Measurements from ENCODE around the gene OCSTAMP.

Gene OCSTAMP

DNA sequence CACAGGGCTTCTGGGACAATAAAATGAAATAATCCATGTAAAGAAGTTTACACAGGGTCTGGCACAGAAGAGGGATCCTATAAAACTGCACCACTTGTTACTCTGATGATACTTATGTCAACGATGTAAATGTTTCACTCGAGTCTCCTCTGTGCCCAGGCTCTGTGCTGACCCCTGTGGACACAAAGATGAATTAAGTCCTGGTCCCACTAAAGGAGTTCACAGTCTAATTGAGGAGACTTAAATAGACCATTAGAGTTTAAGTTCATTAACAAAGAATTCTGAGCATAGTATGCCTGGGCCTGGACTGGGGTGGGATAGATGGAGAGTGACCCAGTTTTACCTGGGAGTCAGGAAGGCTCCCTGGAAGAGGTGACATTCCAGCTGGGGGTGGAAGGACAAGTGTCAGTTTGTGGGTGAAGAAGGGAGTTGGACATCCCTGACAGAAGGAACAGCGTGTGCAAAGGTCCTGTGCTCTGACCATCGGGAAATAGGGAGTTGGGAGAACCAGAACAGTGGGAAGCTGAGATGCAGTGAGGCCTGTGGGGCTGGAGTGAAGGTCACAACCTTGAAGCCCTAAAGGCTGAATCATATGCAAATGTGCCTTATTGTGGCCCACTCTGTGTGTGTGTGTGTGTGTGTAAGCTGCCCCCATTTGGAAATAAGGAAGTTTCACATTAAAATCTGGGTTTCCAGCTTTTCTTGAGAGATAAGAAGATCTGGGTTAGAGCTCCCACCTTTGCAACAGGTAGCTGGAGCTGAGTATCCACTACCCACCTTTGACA is 1.1 kb downstream of the OCSTAMP start:
- Mint-ChIP-seq H3K9me3 (no peaks in the 10 kb centered on the region), H3K4me1 (peaks cover 37% of the 10 kb centered on the region), H3K27ac (no peak overlapping the region), H3K36me3 (no peaks in the 10 kb centered on the region), H3K27me3 (no peaks in the 10 kb centered on the region), H3K4me3 (no peak overlapping the region)
- no peak for ATAC-seq

DNA sequence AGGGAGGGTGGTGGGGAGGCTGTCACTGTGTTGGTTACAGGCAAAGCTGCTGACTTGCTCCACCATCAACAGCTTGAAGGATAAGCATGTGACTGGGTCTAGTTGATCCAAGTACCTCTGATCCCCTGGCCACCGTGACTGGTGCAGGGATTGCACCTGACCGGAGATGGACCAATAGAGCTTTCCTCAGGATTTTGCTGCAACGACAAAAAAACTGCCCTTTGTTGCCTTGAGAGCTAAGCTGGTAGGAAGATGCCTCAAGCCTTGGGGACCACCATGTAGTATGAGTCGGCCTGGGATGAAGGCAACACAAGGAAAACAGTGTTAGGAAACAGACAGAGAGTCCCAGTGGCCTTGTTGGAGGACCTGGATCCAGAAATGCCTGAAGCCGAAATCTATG is 1.8 kb downstream of the OCSTAMP start:
- ATAC-seq, result no peak
- peaks cover 37% of the 10 kb centered on the region for H3K4me1 Mint-ChIP-seq
- H3K4me3 Mint-ChIP-seq, result no peak overlapping the region
- H3K27ac Mint-ChIP-seq, result no peak overlapping the region
- H3K36me3 Mint-ChIP-seq, result no peaks in the 10 kb centered on the region
- H3K27me3 Mint-ChIP-seq, result no peaks in the 10 kb centered on the region
- H3K9me3 Mint-ChIP-seq, result no peaks in the 10 kb centered on the region

DNA sequence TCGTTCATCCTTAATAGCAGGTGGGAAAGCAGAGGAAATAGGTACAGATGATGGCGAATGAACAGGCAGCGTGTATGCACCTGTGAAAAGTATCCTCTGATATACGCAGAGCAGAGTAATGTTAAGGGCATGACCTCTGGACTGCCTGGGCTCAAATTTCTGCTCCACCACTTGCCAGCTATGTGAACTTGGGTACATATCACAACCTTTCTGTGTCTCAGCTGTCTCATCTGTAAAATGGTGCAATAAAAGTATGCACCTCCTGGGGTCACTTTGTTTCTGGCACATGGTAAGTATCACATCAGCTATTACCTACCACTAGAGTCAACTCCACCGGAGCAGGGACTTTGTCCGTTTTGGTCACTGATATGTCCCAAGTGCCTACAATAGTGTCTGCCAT is 2.5 kb downstream of the OCSTAMP start:
- H3K4me1 Mint-ChIP-seq, result peaks cover 32% of the 10 kb centered on the region
- H3K4me3 Mint-ChIP-seq, result no peak overlapping the region
- no peaks in the 10 kb centered on the region for H3K9me3 Mint-ChIP-seq
- peaks cover 6% of the 10 kb centered on the region for H3K27me3 Mint-ChIP-seq
- ATAC-seq, result no peak
- no peaks in the 10 kb centered on the region for H3K36me3 Mint-ChIP-seq
- H3K27ac Mint-ChIP-seq, result no peak overlapping the region

DNA sequence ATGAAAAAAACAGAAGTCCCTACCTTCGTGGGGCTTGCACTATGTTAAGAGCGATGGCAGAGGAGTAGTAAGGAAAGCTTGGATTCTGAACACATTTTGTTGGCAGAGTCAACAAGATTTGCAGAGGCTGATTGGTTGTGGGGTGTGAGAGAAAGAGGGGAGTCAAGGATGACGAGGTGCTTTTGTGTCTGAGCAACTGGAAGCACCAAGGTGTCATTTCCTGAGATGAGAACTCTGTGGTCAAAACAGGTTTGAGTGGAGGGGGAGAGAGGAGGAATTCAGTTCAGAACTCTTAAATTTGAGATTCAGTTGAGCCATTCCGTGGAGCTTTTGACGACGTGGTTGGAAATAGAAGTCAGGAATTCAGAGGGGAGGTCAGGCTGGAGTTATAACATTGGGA is 3.5 kb downstream of the OCSTAMP start:
- Mint-ChIP-seq H3K4me1 (peaks cover 22% of the 10 kb centered on the region), H3K27me3 (peaks cover 10% of the 10 kb centered on the region), H3K4me3 (no peak overlapping the region), H3K36me3 (no peaks in the 10 kb centered on the region), H3K27ac (no peak overlapping the region), H3K9me3 (no peaks in the 10 kb centered on the region)
- ATAC-seq, result no peak

DNA sequence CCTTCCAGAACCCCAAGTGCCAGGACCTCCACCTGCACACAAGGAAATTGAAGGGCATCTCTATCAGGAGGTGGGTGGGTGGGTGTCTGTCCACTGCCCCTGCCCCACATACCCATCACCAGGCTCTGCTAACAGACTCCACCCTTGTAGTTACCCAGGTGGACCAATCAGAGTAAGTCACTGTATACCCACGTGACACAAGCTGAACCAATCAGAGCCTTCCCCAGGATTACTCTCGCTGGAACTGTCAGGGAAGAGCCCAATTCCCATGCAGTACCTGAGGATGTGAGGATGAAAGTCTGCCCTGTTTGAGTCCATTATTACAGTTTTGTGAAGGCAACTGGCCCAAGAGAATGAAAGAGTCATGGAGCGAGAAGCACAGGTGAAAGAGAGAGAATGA is 4.2 kb downstream of the OCSTAMP start:
- H3K4me1 Mint-ChIP-seq, result peaks cover 16% of the 10 kb centered on the region
- no peaks in the 10 kb centered on the region for H3K9me3 Mint-ChIP-seq
- no peak overlapping the region for H3K4me3 Mint-ChIP-seq
- ATAC-seq, result no peak
- no peak overlapping the region for H3K27ac Mint-ChIP-seq
- H3K27me3 Mint-ChIP-seq, result peaks cover 10% of the 10 kb centered on the region
- H3K36me3 Mint-ChIP-seq, result no peaks in the 10 kb centered on the region

DNA sequence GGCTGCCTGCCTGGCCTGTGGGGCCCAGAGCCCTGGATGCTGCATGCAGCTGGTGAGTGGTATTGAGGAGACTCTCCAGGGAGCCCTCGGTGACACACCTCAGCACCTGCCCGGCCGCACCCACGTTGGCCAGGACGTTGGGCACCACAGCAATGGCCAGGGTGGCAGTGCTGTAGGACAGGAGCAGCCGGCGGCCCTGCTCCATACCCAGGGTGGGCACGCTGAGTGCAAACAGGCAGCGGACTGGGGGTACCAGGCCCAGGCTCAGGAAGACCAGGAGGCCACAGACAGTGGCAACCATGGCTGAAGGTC is 4.7 kb downstream of the OCSTAMP start:
- H3K4me1 Mint-ChIP-seq, result peaks cover 13% of the 10 kb centered on the region
- H3K9me3 Mint-ChIP-seq, result no peaks in the 10 kb centered on the region
- H3K36me3 Mint-ChIP-seq, result no peaks in the 10 kb centered on the region
- no peak overlapping the region for H3K4me3 Mint-ChIP-seq
- no peak overlapping the region for H3K27ac Mint-ChIP-seq
- ATAC-seq, result no peak
- peaks cover 10% of the 10 kb centered on the region for H3K27me3 Mint-ChIP-seq

DNA sequence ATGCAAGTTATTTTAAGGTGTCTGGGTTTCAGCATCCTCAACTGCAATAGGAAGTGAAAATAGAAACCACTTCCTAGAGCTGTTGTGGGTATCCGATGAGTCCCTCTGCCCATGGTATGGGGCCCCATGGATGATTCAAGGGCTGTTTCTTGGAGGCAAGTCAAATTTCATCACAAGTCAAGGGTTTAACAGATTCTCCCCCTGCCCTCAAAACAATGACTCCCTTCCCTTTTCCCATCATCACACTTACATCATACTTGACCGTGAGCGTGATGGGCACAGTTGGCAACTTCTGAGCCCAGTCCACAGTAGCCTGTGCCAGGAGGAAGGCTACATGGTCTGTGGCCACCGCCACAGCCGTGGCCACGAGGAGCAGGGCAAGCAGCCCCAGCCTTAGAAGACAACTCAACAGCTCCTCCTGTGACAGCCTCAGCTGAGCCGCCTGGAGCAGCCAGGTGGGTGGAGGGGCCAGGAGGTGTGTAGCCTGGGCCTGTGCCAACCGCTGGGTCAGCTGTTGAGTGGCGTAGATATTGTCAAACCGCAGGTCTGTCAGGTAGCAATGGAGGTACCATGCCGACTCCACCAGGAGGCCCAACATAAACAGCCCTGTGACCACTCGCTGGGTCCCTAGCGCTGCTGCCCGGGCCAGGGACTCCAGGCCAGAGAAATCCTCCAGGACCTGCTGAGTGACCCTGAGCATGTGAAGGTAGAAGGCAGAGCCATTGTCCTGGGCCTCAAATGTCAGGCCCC is 5.2 kb downstream of the OCSTAMP start:
- no peak overlapping the region for H3K27ac Mint-ChIP-seq
- peak; percentile 74 for ATAC-seq
- no peak overlapping the region for H3K4me3 Mint-ChIP-seq
- peaks cover 10% of the 10 kb centered on the region for H3K27me3 Mint-ChIP-seq
- H3K4me1 Mint-ChIP-seq, result peaks cover 8% of the 10 kb centered on the region
- no peaks in the 10 kb centered on the region for H3K36me3 Mint-ChIP-seq
- H3K9me3 Mint-ChIP-seq, result no peaks in the 10 kb centered on the region

DNA sequence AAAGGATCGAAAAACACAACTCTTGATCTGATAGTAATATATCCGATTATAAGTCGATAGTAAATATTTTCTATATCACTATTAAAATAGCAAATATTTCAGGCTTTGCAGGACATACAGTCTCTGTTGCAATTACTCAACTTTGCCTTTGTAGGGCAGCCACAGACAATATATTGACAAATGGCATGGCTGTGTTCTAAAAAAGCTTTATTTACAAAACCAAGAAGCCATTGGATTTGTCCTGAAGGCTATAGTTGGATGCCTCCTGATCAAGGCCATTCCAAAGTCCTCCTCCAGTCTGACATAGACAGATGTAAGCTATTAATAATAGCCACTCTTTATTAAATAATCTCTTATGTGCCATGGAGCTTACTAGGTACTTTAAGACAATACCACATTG is 5.9 kb downstream of the OCSTAMP start:
- no peak overlapping the region for H3K27ac Mint-ChIP-seq

DNA sequence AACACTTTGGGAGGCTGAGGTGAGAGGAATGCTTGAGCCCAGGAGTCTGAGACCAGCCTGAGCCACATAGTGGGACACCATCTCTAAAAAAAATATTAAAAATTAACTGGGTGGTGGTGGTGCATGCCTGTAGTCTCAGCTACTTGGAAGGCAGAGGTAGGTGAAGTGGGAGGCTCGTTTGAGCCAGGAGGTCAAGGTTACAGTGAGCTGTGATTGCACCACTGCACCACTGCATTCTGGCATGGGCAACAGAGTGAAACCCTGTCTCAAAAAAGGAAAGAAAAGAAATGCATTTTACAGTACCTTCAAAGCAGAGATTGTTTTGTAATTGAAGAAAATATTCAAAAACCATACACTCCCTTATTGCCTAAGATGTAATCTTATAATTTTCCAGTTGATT is 6.5 kb downstream of the OCSTAMP start:
- no peak for ATAC-seq
- H3K27ac Mint-ChIP-seq, result no peak overlapping the region

More for the DNA sequence above, 5.9 kb downstream of the OCSTAMP start:
- peaks cover 10% of the 10 kb centered on the region for H3K27me3 Mint-ChIP-seq
- no peak overlapping the region for H3K4me3 Mint-ChIP-seq
- peaks cover 8% of the 10 kb centered on the region for H3K4me1 Mint-ChIP-seq
- no peaks in the 10 kb centered on the region for H3K9me3 Mint-ChIP-seq
- ATAC-seq, result no peak
- no peaks in the 10 kb centered on the region for H3K36me3 Mint-ChIP-seq

DNA sequence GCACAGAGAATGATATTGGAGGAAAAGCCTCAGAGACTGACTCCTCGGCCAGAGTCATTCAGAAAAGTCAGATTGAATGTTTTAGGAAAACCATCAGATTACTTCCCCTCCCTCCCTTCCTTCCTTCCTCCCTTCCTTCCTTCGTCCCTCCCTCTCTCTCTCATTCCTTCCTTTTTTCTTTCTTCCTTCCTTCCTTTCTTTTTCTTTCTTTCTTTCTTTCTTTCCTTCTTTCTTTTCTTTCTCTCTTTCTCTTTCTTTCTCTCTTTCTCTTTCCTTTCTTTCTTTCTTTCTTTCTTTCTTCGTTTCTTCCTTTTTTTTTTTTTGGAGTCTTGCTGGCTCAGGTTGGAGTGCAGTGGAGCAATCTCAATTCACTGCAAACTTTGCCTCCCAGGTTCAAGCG is 7.4 kb downstream of the OCSTAMP start:
- no peak for ATAC-seq
- no peaks in the 10 kb centered on the region for H3K9me3 Mint-ChIP-seq
- no peak overlapping the region for H3K4me3 Mint-ChIP-seq
- H3K27ac Mint-ChIP-seq, result no peak overlapping the region
- peaks cover 24% of the 10 kb centered on the region for H3K27me3 Mint-ChIP-seq
- H3K36me3 Mint-ChIP-seq, result no peaks in the 10 kb centered on the region
- H3K4me1 Mint-ChIP-seq, result peaks cover 8% of the 10 kb centered on the region

More for the DNA sequence above, 6.5 kb downstream of the OCSTAMP start:
- peaks cover 15% of the 10 kb centered on the region for H3K27me3 Mint-ChIP-seq
- H3K9me3 Mint-ChIP-seq, result no peaks in the 10 kb centered on the region
- peaks cover 8% of the 10 kb centered on the region for H3K4me1 Mint-ChIP-seq
- no peaks in the 10 kb centered on the region for H3K36me3 Mint-ChIP-seq
- H3K4me3 Mint-ChIP-seq, result no peak overlapping the region

DNA sequence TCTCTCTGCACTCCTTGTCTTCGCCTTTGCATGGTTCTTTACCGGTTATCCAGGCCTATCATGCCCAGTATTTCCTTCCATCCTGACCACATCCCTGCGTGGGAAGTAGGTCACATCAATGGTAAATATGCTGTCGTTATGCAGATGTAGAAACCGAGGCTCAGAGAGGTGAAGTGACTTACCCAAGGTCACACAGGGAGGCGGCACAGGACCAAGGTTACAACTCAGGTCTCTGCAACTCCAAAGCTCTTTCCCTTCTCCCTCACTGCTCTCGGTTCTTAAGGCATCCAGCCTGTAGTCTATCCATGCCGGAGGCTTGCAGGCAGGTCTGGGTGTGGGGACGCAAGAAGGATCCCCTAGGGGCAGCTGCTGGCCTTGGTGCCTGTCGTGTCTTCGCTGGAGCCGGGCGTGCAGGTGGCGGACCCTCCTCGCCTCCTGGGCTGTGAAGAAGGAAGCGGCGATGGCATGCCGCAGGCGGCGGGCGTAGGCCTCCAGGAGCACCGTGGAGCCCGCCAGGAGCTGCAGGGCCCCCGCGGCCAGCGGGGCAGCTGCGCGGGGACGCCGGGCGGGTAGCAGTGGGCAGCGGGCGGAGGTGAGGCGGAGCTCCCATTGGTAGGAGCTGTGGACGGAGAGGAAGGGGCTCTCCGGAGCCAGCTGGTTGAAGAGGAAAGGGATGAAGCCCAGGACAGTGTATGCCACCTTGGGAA is 9.1 kb downstream of the OCSTAMP start:
- no peak overlapping the region for H3K4me3 Mint-ChIP-seq
- no peak for ATAC-seq
- H3K36me3 Mint-ChIP-seq, result no peaks in the 10 kb centered on the region
- no peaks in the 10 kb centered on the region for H3K9me3 Mint-ChIP-seq
- peaks cover 8% of the 10 kb centered on the region for H3K4me1 Mint-ChIP-seq
- H3K27ac Mint-ChIP-seq, result no peak overlapping the region
- H3K27me3 Mint-ChIP-seq, result peaks cover 40% of the 10 kb centered on the region

DNA sequence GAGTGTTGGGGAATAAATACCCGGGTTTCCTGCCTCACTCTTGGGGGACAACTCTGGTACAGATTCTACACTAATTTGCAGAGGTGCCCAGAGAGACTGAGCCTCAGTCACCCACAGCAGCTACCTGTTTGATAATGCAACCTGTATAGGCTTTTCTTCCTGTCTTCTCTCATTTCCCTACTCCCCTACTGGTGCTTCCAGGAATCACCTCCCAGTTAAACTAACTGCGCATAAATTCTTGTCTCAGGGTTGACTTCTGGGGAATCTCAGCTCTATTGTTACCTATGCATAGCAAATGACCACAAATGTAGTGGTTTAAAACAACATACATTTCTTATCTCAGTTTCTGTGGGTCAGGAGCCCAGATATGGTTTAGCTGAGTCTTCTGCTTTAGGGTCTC is 11.3 kb downstream of the OCSTAMP start:
- no peaks in the 10 kb centered on the region for H3K9me3 Mint-ChIP-seq
- no peak overlapping the region for H3K27ac Mint-ChIP-seq
- peaks cover 42% of the 10 kb centered on the region for H3K27me3 Mint-ChIP-seq
- H3K4me1 Mint-ChIP-seq, result no peaks in the 10 kb centered on the region
- no peak for ATAC-seq
- H3K4me3 Mint-ChIP-seq, result no peak overlapping the region
- no peaks in the 10 kb centered on the region for H3K36me3 Mint-ChIP-seq

DNA sequence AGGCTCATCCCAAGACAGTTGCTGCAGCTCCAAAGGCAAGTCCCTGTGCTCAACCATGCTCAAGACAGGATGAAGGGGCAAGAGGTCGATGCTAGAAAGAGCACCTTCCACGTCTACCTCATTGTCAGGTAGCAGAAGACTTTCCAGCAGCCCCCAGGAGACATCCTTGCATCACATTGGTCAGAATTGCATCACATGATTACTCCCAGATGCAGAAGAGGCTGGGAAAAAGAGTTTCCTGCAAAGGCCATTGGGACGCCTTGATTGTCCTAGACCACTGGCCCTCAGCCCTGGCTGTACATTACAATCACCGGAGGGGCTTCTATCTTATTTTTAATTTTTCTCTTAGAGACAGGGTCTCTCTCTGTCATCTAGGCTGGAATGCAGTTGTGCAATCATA is 19.8 kb downstream of the OCSTAMP start:
- ATAC-seq, result no peak
- Mint-ChIP-seq H3K9me3 (no peaks in the 10 kb centered on the region), H3K4me3 (no peak overlapping the region), H3K36me3 (no peaks in the 10 kb centered on the region), H3K4me1 (no peaks in the 10 kb centered on the region), H3K27ac (no peak overlapping the region), H3K27me3 (peaks cover 30% of the 10 kb centered on the region)

DNA sequence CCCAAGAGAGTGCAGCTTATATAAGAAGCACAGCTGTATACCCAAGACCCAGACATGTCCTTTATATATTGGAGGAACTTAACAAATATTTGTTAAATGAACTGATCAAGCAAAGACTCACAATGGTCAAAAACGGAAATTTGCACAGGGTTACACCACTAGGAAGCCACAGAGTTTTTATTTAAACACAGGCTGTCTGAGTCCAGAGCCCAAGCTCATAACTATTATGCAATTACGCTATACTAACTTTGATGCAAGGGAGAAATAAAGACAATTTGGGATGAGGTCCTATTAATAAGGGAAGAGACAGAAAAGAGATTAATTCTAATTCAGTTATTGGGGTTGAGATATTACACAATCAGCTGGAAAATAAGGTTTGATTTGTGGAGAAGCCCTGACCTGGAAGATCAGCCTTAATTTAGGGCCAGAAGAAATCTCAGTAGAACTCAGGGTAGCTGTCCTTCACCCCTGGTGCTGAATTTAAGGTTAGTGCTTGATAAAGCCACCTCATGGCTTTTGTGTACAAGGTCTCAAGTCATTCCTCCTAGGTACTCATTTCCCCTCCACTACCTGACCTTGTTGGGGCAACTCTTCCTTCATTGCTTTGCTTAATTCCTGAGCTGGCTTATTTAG is 26.6 kb downstream of the OCSTAMP start:
- Mint-ChIP-seq H3K4me1 (no peaks in the 10 kb centered on the region), H3K27me3 (peaks cover 40% of the 10 kb centered on the region), H3K27ac (no peak overlapping the region), H3K4me3 (no peak overlapping the region), H3K36me3 (no peaks in the 10 kb centered on the region), H3K9me3 (no peaks in the 10 kb centered on the region)
- ATAC-seq, result no peak

DNA sequence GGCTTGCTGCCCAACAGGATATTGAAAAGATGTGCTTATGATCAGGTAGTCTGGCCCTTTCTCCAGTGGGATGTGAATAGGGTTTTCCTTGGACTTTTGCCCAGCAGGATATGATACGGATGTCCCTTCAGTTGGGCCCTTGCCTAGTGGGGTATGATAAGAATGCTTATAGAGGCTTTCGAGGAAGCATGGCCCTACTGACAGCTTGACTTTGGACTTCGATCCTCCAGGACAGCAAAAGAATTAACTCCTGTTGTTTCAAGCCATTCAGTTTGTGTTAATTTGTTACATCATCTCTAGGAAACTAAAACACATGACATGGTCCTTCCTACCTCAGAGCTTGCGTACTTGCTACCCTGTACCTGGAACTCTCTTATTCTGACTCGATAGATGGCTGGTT is 27.3 kb downstream of the OCSTAMP start:
- Mint-ChIP-seq H3K4me1 (no peaks in the 10 kb centered on the region), H3K4me3 (no peak overlapping the region), H3K36me3 (no peaks in the 10 kb centered on the region)

More for the DNA sequence above, 27.3 kb downstream of the OCSTAMP start:
- no peak for ATAC-seq
- Mint-ChIP-seq H3K9me3 (no peaks in the 10 kb centered on the region), H3K27ac (no peak overlapping the region), H3K27me3 (peaks cover 40% of the 10 kb centered on the region)

Measured in stimulated activated memory B cell treated with anti-CD40 and anti-IgM and Interleukin-4, amounts not matched to agents 10 μg/mL and 1 μg/mL and 100 μg/mL, for 72 hours (primary cell).